NAMALWA (cell line): ENCODE results near the gene PDAP1.
"Not testable (repeated sequence)": the region's sequence is repeated elsewhere in the genome, so short reads cannot be mapped to it uniquely, and the experiment has no call there.

Source experiments
- DNase-seq: peaks from one replicate; pipeline ENCODE4 v3.0.0-alpha.2; 2015; ENCODE audit warnings: low spot score

Gene PDAP1, protein sequence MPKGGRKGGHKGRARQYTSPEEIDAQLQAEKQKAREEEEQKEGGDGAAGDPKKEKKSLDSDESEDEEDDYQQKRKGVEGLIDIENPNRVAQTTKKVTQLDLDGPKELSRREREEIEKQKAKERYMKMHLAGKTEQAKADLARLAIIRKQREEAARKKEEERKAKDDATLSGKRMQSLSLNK

DNA sequence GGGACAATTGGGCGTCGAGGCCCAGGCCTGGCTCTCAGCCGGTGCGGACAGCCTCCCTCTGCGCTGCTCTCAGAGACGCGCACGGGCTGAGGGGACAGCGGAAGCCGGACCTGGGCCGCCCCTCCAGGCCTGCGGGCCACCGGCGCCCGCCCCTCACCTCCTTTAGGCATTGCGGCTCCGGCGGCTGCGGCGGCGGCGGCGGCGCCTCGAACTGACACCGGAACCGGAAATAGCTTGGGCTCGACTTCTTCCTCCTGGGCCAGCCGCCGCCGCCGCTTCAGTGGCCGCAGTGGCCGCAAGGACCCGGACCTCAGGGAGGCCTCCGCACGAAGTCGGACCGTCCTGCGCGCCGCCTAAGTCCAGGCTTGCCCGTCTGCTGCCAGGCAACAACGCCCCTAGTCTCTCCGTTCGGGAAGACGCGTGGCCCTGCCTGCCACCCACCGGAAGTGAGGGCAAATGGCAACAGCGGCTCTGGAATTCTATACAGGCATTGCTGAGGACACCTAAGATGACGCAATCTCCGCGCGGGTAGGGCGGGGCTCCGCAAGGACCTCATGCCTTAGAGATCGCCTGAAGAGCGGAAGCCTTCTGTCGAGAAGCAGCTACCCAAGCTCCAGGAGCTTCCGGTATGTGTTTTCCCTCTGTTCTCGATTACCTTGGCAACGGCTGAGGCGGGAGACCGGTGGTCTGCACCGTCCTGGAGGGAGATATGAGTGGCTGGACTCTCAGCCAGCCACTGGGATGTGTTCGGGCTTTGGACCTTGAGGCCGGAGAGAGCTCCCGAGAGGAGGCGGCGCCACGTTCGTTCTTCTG is at the start of gene PDAP1, which contains the start of gene BUD31:
Gene PDAP1, minus strand, starts transcription at position 219 of the 813 bp plus-strand sequence. Its CDS starts 49 bp downstream, at position 170.
Gene BUD31, plus strand, starts transcription at position 591 of the 813 bp plus-strand sequence. CDS start 2,124 bp downstream, outside the sequence.
- peak; percentile 98 for DNase-seq

DNA sequence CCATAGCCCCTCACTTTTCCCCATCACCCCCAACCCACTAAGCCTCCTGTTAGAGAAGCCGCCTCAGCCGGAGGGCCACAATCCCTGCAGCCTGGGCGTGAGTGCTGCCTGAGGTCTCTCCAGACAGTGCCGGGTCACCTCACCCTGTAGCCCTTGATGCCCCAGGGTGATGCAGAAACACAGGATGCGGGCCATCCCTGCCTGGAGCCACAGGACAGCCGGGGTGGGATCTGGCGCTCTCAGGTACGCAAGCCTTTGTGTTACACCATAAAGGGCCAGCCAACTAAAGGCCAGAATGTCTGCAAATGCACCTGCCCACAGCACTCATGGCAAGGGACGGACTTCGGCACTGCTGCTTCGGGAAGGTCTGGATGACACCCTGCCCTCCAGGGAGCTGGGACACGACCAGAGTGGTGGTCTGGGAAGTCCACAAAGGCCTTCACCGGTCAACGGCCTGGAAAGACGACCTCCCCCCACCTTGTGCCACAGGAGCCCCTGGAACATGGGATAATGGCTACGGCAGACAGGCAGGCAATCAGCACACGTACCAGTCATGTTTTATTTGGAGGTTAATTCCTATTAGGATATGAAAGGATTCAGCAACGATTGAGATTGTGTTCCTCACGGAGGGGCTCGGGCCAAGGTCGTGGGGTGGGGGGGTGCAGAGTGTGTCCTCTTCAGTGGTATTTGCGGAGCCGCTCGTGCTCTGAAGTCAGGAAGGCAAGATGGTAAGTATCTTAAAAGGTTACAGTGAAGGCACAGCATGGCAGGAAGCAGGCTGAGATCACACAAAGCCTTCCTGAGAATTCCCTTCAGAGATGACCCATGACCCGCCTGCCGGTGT is 49.5 kb upstream of the PDAP1 start:
- DNase-seq: no peak

DNA sequence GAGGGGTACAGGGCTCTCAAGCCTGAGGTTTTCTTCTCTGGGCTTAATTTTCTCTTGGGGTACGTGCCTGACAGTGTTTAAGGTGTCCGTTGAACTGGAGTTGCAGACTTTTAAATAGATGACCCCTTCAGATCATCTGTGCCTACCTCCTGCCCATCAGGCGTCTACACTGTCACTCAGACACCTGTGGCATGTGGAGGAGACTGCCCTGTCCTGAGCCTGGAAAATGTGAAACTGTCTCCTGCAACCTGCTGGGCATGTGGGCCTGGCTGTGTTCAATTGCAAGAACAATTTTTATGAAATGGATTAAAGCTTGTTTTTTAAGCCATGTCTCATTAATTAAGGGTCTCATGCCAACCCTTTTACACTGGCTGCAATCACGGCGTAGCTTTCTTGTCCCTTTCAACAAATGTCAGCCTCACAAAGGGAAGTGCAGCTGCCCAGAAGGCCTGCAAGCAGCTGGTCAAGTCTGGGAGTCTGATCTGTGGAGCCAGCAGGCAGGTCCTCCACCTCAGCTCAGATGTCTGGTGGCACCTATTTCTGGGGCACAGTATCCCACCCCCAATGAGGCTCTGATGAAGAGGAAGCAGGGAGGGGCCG is 48.8 kb upstream of the PDAP1 start:
- DNase-seq: no peak

DNA sequence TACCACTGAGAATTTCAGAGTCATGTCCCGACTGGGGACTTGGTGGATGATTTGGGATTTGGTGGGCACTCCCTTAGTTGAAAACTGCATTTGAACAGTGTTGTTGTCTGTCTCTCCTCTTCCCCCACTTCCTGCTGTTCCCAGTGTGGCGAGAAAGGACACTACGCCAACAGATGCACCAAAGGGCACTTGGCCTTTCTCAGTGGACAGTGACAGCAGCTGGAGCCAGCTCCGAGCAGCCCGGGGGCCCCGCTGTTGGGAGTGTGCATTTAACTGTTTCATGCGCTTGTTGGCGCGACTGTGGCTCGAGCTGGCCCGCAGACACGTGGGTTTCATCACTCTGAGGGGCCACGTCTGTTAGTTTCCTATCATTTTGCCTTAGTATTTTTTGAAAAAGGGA is 47.9 kb upstream of the PDAP1 start:
- no peak for DNase-seq

DNA sequence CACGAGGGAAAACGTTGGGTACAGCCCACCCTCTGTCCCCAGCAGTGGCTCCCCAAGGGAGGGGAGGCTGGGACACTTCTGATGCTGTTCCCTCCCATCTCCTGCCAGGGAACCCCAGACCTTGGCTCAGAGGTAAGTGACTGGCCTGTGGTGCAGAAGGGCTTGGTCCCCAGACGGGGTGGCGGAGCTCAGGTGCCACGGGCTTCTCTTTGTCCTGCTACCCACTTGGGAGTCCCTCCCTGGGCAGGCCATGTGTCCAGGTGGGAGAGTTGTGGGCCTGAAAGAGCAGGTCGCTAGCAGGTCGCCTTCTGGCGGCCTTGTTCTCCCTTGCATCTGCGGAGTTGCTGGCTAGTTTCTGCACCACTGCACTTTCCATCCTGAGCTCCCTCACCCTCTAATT is 47.5 kb upstream of the PDAP1 start:
- DNase-seq: no peak

DNA sequence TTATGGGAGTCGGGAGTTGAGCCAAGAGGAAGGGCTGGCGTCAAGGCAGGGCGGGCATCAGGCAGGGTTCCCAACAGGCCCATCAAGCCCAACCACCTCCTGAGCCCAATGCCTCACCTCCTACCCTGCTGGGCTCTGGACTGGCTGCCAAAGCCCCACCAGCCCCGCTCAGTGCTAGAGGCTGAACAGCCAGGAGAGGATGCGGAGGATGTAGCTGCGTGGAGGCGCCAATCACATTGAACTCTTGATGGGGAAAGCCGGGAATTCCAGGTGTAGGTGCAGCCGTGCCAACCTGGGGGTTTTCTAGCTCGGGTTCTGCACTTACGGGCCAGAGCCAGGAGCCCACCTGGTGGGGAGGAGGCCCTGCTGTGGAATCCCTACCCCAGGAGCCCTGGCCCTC is 44.7 kb upstream of the PDAP1 start:
- no peak for DNase-seq

DNA sequence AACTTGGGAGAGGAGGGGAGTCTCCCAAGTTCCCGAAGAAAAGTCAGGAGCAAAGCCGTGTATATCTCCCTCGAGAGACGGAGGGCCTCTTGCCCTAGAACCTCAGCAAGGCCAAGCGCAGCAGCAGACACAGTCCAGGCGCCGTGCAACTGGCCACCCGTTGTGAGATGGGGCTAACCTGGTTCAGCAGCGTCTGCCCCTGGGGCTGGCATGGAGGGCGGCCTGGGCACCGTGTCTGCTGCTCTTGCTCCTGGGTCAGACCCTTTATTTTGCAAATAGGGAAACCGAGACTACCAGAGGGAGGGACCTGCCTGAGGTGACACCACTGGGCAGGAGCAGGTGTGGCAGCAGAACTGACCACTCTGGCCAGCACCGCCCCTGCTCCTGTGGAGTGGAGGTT is 44.1 kb upstream of the PDAP1 start:
- no peak for DNase-seq

DNA sequence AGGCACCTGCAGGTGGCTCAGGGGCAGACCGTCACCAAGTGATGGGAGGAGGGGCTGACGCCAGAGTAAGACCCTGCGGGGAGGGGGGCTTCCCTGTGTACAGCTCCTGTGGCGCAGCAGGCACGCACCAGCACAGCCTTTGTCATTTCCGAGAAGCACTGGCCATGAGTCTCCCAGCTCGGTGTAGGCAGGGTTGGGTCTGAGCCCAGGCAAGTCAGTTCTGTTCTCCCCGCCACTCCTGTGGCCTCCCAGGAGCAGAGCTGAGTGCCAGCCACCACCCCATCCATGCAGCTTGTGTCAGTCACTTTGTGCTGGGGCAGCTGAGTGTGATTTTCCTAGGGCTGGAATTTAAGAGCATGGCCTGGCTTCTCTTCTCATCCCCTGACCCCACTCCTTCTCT is 43.5 kb upstream of the PDAP1 start:
- no peak for DNase-seq

DNA sequence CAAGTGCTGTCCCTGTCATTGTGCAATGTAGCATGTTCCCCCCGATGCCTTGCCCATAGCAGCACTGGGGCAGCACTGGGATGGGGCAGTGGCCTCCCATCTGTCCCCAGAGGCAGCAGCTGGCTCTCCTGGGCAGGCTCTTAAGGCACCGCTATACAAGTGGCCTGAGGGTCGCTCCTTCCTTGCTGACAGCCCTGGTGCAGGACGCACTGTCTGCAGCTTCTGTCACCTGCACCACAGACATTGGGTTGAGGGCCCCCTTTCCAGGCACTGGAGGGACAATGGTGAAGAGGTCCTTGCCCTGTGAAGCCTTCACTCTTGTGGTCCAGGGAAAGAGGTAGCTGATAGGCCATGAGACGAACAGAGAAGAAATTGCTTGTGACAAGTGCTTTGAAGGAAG is 40.9 kb upstream of the PDAP1 start:
- no peak for DNase-seq

DNA sequence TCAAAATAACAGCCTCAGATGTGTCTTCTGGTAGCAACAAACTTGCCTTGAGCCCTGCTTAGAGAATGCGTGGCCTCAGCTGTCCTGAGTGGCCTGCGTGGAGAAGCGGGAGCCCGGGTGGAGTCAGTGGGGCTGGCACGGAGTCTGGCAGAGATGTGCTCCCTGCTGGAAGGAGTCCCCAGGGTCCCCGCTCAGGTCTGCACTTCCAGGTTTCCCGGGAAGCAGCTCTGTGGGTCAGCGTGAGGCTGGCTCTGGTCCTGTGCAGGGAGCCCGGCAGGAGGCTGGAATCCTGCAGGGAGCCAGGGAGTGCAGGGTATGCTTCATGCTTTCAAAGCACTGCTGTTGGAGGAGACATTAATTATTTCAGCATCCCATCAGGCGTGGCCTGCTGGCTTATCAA is 40.5 kb upstream of the PDAP1 start:
- no peak for DNase-seq

DNA sequence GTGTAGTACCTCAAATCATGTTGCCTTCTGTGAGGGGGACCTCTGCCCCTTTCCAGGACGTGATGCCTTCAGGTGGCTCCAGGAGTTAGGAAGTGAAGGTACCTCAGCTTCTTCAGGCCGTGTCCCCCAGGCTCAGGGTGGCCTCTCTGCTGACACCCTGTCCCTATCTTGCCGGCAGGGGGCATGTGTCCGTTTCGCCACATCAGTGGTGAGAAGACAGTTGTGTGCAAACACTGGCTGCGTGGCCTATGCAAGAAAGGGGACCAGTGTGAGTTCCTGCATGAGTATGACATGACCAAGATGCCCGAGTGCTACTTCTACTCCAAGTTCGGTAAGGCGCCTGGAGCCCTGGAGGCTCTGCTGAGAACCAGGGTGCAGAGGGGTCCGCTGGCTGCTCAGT is 39.5 kb upstream of the PDAP1 start:
- peak; percentile 57 for DNase-seq

DNA sequence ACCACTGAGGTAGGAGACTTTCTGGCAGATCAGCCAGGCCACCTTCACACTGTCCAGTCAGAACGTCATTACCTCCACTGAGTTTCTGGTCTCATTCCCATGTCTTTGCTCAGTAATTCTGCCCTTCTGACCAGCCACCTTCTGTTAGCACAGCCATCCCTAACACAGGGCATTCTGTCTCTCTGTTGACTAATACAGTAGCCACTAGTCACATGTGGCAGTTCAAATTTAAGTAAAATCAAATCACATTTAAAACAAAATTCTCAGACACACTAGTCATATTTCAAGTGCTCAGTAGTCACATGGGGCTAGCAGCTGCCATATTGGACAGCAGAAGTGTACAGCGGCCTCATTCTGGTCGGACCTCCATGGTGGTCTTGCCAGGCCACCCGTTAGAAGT is 37.7 kb upstream of the PDAP1 start:
- no peak for DNase-seq

DNA sequence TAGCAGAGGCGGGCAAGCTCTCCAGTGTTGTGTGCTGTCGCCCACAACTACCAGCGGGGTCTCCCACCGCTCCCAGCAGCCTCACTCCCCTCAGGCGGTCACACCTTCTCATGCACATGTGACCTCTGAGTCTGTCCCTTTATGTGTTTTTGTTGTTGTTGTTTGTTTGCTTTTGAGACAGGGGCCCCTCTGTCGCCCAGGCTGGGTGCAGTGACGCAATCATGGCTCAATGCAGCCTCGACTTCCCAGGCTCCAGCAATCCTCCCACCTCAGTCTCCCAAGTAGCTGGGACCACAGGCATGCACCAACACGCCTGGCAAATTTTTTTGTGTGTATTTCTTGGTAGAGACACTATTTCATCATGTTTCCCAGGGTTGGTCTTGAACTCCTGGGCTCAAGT is 31.8 kb upstream of the PDAP1 start:
- no peak for DNase-seq

DNA sequence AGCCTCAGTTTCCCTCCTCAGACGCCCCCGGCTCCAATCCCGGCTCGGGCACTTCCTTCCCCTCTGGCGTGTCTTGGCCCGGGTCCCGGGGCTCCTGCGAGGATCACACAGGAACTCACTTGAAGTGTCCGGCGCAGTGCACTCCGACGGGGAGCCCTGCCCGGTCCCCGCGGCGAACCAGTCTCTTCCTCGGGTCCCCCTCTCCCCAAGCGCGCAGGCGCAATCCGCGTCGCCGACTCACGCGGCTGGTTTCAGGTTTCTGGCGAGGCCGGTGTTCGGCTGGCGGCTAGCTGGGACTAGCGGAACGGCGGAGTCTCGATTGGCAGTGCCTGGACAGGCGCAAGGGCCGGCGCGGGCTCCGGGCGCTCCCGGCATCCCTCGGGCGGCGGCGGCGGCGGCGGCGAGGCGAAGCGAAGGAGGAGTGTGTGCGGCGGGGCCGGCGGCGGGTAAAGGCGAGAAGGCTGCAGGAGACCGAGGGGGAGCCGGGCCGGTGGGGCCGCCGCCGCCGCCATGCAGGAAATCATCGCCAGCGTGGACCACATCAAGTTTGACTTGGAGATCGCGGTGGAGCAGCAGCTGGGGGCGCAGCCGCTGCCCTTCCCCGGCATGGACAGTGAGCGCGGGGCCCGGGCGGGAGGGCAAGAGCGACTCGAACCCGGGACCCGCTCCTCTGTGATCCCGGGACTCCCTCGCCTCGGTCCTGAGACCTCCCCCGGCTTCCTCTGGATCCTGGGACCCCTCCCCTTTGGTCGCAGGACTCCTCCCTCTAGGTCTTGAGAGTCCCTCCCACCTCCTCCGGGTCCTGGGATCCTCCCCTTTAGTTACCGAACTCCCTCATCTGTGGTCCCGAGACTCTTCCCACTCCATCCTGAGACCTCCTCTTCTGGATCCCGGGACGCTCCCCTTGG is 30.4 kb upstream of the PDAP1 start, which contains the start of the genes CPSF4 and PTCD1:
Gene CPSF4, plus strand, starts transcription at position 371 of the 908 bp plus-strand sequence. Its CDS starts 140 bp downstream, at position 511.
Gene PTCD1, minus strand, starts transcription at position 226 of the 908 bp plus-strand sequence. CDS start 3,556 bp downstream, outside the sequence.
- DNase-seq: peak; percentile 97

DNA sequence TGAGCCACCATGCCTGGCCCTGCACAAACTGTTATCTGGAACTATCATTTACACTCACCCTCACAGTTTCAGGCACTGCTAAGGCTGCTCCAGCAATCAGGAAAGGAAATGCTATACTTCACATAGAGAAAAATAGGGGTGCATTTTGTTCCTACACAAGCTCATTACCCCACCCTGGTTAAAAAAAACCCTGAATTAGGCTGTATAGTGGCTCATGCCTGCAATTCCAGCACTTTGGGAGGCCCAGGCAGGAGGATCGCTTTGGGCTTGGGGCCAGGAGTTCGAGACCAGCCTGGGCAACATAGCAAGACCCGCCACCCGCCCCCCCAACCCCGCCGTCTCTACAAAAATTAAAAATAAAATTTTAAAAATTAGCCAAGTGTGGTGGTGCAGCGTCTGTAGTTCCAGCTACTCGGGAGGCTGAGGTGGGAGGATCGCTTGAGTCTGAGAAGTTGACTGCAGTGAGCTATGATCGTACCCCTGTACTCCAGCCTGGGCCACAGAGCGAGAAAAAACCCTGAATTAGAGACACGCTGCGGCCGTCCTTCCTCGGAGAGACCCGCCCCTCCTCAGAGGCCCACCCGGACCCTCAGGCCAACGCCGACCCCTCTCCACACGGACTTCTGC is 29.7 kb upstream of the PDAP1 start:
- peak; percentile 45 for DNase-seq

DNA sequence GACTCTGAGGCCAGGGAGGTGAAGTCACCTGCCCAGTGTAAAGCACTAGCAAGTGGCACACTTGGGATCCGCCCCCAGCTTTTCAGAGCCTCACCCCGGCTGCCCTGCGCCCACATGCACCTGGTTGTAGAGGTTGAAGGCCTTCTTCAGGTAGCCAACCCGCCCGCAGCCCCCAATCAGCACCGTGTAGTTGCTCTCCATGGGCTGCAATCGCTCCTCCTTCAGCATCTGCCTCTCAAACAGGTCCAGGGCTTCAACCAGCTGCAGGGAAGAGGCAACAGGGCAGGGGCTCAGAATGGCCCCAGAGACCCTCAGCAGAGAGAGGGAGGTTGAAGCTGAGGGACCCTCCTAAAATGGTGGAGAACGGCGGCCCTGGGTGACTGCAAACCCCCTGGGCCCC is 24.8 kb upstream of the PDAP1 start:
- no peak for DNase-seq

DNA sequence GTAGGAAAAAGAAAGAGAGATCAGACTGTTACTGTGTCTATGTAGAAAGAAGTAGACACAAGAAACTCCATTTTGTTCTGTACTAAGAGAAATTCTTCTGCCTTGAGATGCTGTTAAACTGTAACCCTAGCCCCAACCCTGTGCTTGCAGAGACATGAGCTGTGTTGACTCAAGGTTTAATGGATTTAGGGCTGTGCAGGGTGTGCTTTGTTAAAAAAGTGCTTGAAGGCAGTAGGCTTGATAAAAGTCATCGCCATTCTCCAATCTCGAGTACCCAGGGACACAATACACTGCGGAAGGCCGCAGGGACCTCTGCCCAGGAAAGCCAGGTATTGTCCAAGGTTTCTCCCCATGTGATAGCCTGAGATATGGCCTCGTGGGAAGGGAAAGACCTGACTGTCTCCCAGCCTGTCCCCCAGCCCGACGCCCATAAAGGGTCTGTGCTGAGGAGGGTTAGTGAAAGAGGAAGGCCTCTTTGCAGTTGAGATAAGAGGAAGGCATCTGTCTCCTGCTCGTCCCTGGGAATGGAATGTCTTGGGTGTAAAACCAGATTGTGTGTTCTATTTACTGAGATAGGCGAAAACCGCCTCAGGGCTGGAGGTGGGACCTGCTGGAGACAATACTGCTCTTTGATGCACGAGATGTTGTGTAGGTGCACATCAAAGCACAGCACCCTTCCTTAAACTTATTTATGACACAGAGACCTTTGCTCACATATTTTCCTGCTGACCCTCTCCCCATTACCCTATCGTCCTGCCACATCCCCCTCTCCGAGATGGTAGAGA is 23.6 kb upstream of the PDAP1 start:
- DNase-seq: not testable (repeated sequence)

DNA sequence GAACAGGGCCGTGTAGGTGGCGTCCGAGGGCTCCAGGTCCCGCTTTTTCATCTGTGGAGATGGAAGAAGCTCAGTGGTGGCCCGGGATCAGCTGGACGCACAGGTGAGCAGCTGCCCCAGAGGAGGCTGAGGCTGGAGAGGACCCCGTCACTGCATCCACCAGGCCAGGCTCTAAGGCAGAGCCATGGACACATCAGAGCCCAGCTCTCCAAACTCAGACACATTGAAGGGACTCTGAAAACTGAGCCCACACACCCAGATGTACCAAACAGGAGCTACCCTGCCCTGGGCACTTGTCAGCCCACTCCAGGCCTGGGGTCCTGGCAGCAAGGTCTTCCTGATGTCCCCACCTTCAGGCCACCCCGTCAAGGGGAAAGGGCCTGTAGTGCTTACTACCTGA is 21.4 kb upstream of the PDAP1 start:
- no peak for DNase-seq

DNA sequence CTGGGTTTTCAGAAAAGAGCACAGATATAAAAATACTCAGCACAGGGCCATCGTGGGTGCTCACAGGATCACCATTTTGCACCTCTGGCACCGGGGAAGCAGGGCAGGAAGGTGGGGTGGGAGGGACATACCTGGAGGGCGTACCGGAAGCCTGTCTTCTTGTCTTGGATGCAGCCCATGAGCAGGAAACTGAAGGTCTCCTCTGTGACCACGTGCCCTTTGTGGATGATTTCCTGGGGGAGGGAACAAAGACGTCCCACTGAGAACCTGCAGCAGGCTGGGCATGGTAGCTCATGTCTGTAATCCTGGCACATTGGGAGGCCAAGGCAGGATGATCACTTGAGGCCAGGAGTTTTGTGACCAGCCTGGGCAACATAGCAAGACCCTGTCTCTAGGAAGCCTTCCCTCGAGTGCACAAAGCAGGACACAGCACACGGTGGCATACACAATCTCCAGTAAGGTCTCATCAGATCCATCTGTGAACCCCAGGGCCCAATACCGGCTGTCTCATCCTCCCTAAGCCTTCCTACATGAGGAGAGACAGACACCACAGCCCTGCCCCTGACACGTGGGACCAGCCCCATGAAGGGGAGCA is 20.7 kb upstream of the PDAP1 start:
- no peak for DNase-seq
